HG03342 (cell line): Measurements from ENCODE around the gene SEC23B.

Experiments used
- ATAC-seq: cut with Tn5 transposase; IDR thresholded peaks from one replicate; pipeline ENCODE4 v1.9.1; 2021; ENCODE audit warnings: mild to moderate bottlenecking, moderate library complexity; ENCODE audit not compliant: unreplicated experiment

The SEC23B gene

GRCh38 chr20:18585134-18585533 is 77.4 kb downstream of the SEC23B start:
- ATAC-seq, result no peak

- peak; percentile 92 for ATAC-seq
These were observed 80.2 kb downstream of the SEC23B start, which contains the start of gene DTD1 for GRCh38 chr20:18587665-18588573. DTD1 (plus strand) TSS chr20:18588054; CDS start chr20:18588073, 19 bp downstream.

GRCh38 chr20:18588574-18588933 is 80.8 kb downstream of the SEC23B start:
- ATAC-seq, result peak; percentile 14

GRCh38 chr20:18589941-18590674 is 82.4 kb downstream of the SEC23B start:
- no peak for ATAC-seq

GRCh38 chr20:18596270-18596669 is 88.5 kb downstream of the SEC23B start:
- ATAC-seq, result no peak

GRCh38 chr20:18609741-18610140 is 102.0 kb downstream of the SEC23B start:
- no peak for ATAC-seq
